Mammary epithelial cell (primary cell): ENCODE results near the gene STRADA.

Experiments used
- EZH2 ChIP-seq: IDR thresholded peaks from 2 replicates; pipeline ENCODE4 v1.6.1; 2012; ENCODE audit warnings: low read length, inconsistent platforms, borderline replicate concordance
- TF ChIP-seq, protein P1 (sequence below), 2 donors: IDR thresholded peaks in 1 of 2; conservative IDR thresholded peaks in 1 of 2; 2 replicates each; pipeline ENCODE4 v1.5.1; 2011 to 2012; ENCODE audit warnings: inconsistent platforms in 2 of 2, low read length in 2 of 2, mild to moderate bottlenecking in 2 of 2, control low read depth in 1 of 2, low read depth in 1 of 2; ENCODE audit not compliant: insufficient read depth in 1 of 2; ENCODE audit errors: extremely low read depth in 1 of 2

GRCh38 chr17:63653050-63653449 lies 88.5 kb downstream of the STRADA start:
- no peak for TF ChIP-seq EZH2
- TF ChIP-seq, protein P1, sequence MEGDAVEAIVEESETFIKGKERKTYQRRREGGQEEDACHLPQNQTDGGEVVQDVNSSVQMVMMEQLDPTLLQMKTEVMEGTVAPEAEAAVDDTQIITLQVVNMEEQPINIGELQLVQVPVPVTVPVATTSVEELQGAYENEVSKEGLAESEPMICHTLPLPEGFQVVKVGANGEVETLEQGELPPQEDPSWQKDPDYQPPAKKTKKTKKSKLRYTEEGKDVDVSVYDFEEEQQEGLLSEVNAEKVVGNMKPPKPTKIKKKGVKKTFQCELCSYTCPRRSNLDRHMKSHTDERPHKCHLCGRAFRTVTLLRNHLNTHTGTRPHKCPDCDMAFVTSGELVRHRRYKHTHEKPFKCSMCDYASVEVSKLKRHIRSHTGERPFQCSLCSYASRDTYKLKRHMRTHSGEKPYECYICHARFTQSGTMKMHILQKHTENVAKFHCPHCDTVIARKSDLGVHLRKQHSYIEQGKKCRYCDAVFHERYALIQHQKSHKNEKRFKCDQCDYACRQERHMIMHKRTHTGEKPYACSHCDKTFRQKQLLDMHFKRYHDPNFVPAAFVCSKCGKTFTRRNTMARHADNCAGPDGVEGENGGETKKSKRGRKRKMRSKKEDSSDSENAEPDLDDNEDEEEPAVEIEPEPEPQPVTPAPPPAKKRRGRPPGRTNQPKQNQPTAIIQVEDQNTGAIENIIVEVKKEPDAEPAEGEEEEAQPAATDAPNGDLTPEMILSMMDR (conservative IDR thresholded peaks at IDR 0.05 in 1 of 2, IDR thresholded peaks at IDR 0.05 in 1 of 2; ENCODE audit: extremely low read depth in 1 of 2, insufficient read depth in 1 of 2, low read depth in 1 of 2, low read length in 2 of 2) = no peak
